ENCODE measurements around the gene IRAK2.
"Not testable (repeated sequence)": the region's sequence is repeated elsewhere in the genome, so short reads cannot be mapped to it uniquely, and the experiment has no call there.

The IRAK2 gene

DNA sequence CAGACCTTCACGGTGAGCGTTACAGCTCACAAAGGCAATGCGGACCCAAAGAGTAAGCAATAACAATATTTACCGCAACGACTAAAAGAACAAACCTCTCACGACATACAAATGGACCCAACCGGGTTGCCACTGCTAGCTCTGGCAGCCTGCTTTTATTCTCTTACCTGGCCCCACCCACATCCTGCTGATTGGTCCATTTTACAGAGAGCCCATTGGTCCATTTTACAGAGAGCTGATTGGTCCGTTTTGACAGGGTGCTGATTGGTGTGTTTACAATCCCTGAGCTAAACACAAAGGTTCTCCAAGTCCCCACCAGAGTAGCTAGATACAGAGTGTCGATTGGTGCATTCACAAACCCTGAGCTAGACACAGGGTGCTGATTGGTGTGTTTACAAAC is 28.8 kb upstream of the IRAK2 start:
- DNase-seq; H3K4ac ChIP-seq (ENCODE audit: low read depth, low read length); H2BK12ac ChIP-seq (ENCODE audit: low read length); H3K4me1 ChIP-seq (ENCODE audit: control insufficient read depth in 1 of 2, insufficient read depth in 2 of 2, low read length in 2 of 2); H3K14ac ChIP-seq (ENCODE audit: low read length); H2BK120ac ChIP-seq (ENCODE audit: insufficient read depth, low read length, poor library complexity); H2AK5ac ChIP-seq (ENCODE audit: low read length); H3K4me2 ChIP-seq (ENCODE audit: low read length); H3K27ac ChIP-seq (ENCODE audit: low read depth, low read length); H4K12ac ChIP-seq (ENCODE audit: low read depth, low read length); H4K8ac ChIP-seq (ENCODE audit: low read depth, low read length); H3K18ac ChIP-seq (ENCODE audit: low read length); H3K9ac ChIP-seq (ENCODE audit: low read length); H3K9me3 ChIP-seq (ENCODE audit: insufficient read depth, low read depth, low read length); H2AFZ ChIP-seq (ENCODE audit: insufficient read depth, low read length, poor library complexity); H3K27me3 ChIP-seq (ENCODE audit: insufficient read depth, low read length); H3K79me1 ChIP-seq (ENCODE audit: low read length); H4K91ac ChIP-seq (ENCODE audit: low read depth, low read length); H2BK5ac ChIP-seq (ENCODE audit: low read depth, low read length, poor library complexity); H3K79me2 ChIP-seq (ENCODE audit: control insufficient read depth, insufficient read depth, low read length, poor library complexity); H3K36me3 ChIP-seq (ENCODE audit: control insufficient read depth in 1 of 2, insufficient read depth in 2 of 2, low read length in 2 of 2); H3K4me3 ChIP-seq (ENCODE audit: low read depth, low read length); H3K23ac ChIP-seq (ENCODE audit: low read length): not testable (repeated sequence)
- WGBS (ENCODE audit: extremely low coverage, insufficient coverage, insufficient read length), result no CpG with 5 or more reads among the region's 9 CpGs

DNA sequence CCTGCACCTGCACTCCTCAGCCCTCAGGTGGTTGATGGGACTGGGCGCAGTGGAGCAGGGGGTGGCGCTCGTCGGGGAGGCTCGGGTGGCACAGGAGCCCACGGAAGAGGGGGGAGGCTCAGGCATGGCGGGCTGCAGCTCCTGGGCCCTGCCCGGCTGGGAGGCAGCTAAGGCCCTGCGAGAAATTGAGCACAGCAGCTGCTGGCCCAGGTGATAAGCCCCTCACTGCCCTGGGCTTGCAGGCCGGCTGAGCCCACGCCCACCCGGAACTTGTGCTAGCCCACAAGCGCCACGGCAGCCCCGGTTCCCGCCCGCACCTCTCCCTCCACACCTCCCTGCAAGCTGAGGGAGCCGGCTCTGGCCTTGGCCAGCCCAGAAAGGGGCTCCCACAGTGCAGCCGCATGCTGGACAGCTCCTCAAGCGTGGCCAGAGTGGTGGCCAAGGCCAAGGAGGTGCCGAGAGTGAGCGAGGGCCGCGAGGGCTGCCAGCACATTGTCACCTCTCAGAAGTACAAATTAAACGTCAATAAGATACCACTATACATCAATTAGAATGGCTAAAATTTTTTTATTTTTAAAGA is 28.2 kb upstream of the IRAK2 start:
- Histone ChIP-seq H4K12ac (ENCODE audit: low read depth, low read length) (no peak overlapping the region), H3K18ac (ENCODE audit: low read length) (no peak overlapping the region), H3K9ac (ENCODE audit: low read length) (no peak overlapping the region), H2AFZ (ENCODE audit: insufficient read depth, low read length, poor library complexity) (no peak overlapping the region), H4K8ac (ENCODE audit: low read depth, low read length) (no peak overlapping the region), H3K14ac (ENCODE audit: low read length) (no peak overlapping the region), H3K4me3 (ENCODE audit: low read depth, low read length) (no peak overlapping the region), H4K91ac (ENCODE audit: low read depth, low read length) (no peak overlapping the region), H3K79me2 (ENCODE audit: control insufficient read depth, insufficient read depth, low read length, poor library complexity) (no peaks in the 10 kb centered on the region), H3K4me2 (ENCODE audit: low read length) (no peak overlapping the region), H3K4me1 (ENCODE audit: control insufficient read depth in 1 of 2, insufficient read depth in 2 of 2, low read length in 2 of 2) (no peaks in the 10 kb centered on the region), H2BK120ac (ENCODE audit: insufficient read depth, low read length, poor library complexity) (no peak overlapping the region), H3K27me3 (ENCODE audit: insufficient read depth, low read length) (no peaks in the 10 kb centered on the region), H2AK5ac (ENCODE audit: low read length) (no peak overlapping the region), H2BK12ac (ENCODE audit: low read length) (peak overlapping the region; percentile 13), H3K23ac (ENCODE audit: low read length) (no peak overlapping the region), H3K4ac (ENCODE audit: low read depth, low read length) (no peak overlapping the region), H2BK5ac (ENCODE audit: low read depth, low read length, poor library complexity) (no peak overlapping the region), H3K36me3 (ENCODE audit: control insufficient read depth in 1 of 2, insufficient read depth in 2 of 2, low read length in 2 of 2) (no peaks in the 10 kb centered on the region), H3K9me3 (ENCODE audit: insufficient read depth, low read depth, low read length) (peaks cover 8% of the 10 kb centered on the region), H3K27ac (ENCODE audit: low read depth, low read length) (no peak overlapping the region), H3K79me1 (ENCODE audit: low read length) (peaks cover 2% of the 10 kb centered on the region)
- no peak for DNase-seq
- no CpG with 5 or more reads among the region's 25 CpGs for WGBS (ENCODE audit: extremely low coverage, insufficient coverage, insufficient read length)

- no CpG with 5 or more reads among the region's 4 CpGs for WGBS (ENCODE audit: extremely low coverage, insufficient coverage, insufficient read length)
These were observed 27.5 kb upstream of the IRAK2 start for GRCh38 chr3:10137178-10137577.

GRCh38 chr3:10140996-10141546 is 23.6 kb upstream of the IRAK2 start:
- no peak for DNase-seq
- H4K12ac ChIP-seq (ENCODE audit: low read depth, low read length), result peak overlapping the region; percentile 79
- H2BK5ac ChIP-seq (ENCODE audit: low read depth, low read length, poor library complexity), result no peak overlapping the region
- no peak overlapping the region for H3K9ac ChIP-seq (ENCODE audit: low read length)
- H2AFZ ChIP-seq (ENCODE audit: insufficient read depth, low read length, poor library complexity), result peak overlapping the region; percentile 72
- H3K14ac ChIP-seq (ENCODE audit: low read length), result peak overlapping the region; percentile 2
- H2BK120ac ChIP-seq (ENCODE audit: insufficient read depth, low read length, poor library complexity), result no peak overlapping the region
- H4K91ac ChIP-seq (ENCODE audit: low read depth, low read length), result peak overlapping the region; percentile 55
- peaks cover 4% of the 10 kb centered on the region for H3K9me3 ChIP-seq (ENCODE audit: insufficient read depth, low read depth, low read length)
- H3K23ac ChIP-seq (ENCODE audit: low read length), result no peak overlapping the region
- no peak overlapping the region for H3K4me3 ChIP-seq (ENCODE audit: low read depth, low read length)
- no peak overlapping the region for H3K18ac ChIP-seq (ENCODE audit: low read length)
- no peaks in the 10 kb centered on the region for H3K36me3 ChIP-seq (ENCODE audit: control insufficient read depth in 1 of 2, insufficient read depth in 2 of 2, low read length in 2 of 2)
- no peak overlapping the region for H2BK12ac ChIP-seq (ENCODE audit: low read length)
- H3K27me3 ChIP-seq (ENCODE audit: insufficient read depth, low read length), result no peaks in the 10 kb centered on the region
- H2AK5ac ChIP-seq (ENCODE audit: low read length), result no peak overlapping the region
- peak overlapping the region; percentile 83 for H4K8ac ChIP-seq (ENCODE audit: low read depth, low read length)
- no peak overlapping the region for H3K27ac ChIP-seq (ENCODE audit: low read depth, low read length)
- H3K4ac ChIP-seq (ENCODE audit: low read depth, low read length), result no peak overlapping the region
- H3K4me1 ChIP-seq (ENCODE audit: control insufficient read depth in 1 of 2, insufficient read depth in 2 of 2, low read length in 2 of 2), result peaks cover 6 to 11% of the 10 kb centered on the region in 2 experiments
- no CpG with 5 or more reads among the region's 23 CpGs for WGBS (ENCODE audit: extremely low coverage, insufficient coverage, insufficient read length)
- peaks cover 9% of the 10 kb centered on the region for H3K79me1 ChIP-seq (ENCODE audit: low read length)
- H3K4me2 ChIP-seq (ENCODE audit: low read length), result peak overlapping the region; percentile 58
- peaks cover 19% of the 10 kb centered on the region for H3K79me2 ChIP-seq (ENCODE audit: control insufficient read depth, insufficient read depth, low read length, poor library complexity)

More at GRCh38 chr3:10137178-10137577, 27.5 kb upstream of the IRAK2 start:
- no peak overlapping the region for H3K4ac ChIP-seq (ENCODE audit: low read depth, low read length)
- peaks cover 7% of the 10 kb centered on the region for H3K79me1 ChIP-seq (ENCODE audit: low read length)
- H3K14ac ChIP-seq (ENCODE audit: low read length), result no peak overlapping the region
- H2BK120ac ChIP-seq (ENCODE audit: insufficient read depth, low read length, poor library complexity), result no peak overlapping the region
- no peak overlapping the region for H2BK5ac ChIP-seq (ENCODE audit: low read depth, low read length, poor library complexity)
- no peak overlapping the region for H3K9ac ChIP-seq (ENCODE audit: low read length)
- H4K8ac ChIP-seq (ENCODE audit: low read depth, low read length), result no peak overlapping the region
- no peak overlapping the region for H3K23ac ChIP-seq (ENCODE audit: low read length)
- no peak overlapping the region for H3K18ac ChIP-seq (ENCODE audit: low read length)
- no peaks in the 10 kb centered on the region for H3K4me1 ChIP-seq (ENCODE audit: control insufficient read depth in 1 of 2, insufficient read depth in 2 of 2, low read length in 2 of 2)
- no peak overlapping the region for H2BK12ac ChIP-seq (ENCODE audit: low read length)
- H3K27me3 ChIP-seq (ENCODE audit: insufficient read depth, low read length), result no peaks in the 10 kb centered on the region
- no peaks in the 10 kb centered on the region for H3K36me3 ChIP-seq (ENCODE audit: control insufficient read depth in 1 of 2, insufficient read depth in 2 of 2, low read length in 2 of 2)
- H3K4me2 ChIP-seq (ENCODE audit: low read length), result no peak overlapping the region
- no peak overlapping the region for H4K12ac ChIP-seq (ENCODE audit: low read depth, low read length)
- no peak overlapping the region for H3K27ac ChIP-seq (ENCODE audit: low read depth, low read length)
- no peak overlapping the region for H4K91ac ChIP-seq (ENCODE audit: low read depth, low read length)
- peaks cover 8% of the 10 kb centered on the region for H3K9me3 ChIP-seq (ENCODE audit: insufficient read depth, low read depth, low read length)
- peak; percentile 70 to 93 for DNase-seq
- no peak overlapping the region for H2AK5ac ChIP-seq (ENCODE audit: low read length)
- H2AFZ ChIP-seq (ENCODE audit: insufficient read depth, low read length, poor library complexity), result no peak overlapping the region
- no peak overlapping the region for H3K4me3 ChIP-seq (ENCODE audit: low read depth, low read length)
- peaks cover 5% of the 10 kb centered on the region for H3K79me2 ChIP-seq (ENCODE audit: control insufficient read depth, insufficient read depth, low read length, poor library complexity)
